GM23338 (cell line): ENCODE data around the gene PKD2. TPM values are rescaled to one million over a fixed set of nuclear protein-coding genes. Genes with fewer than 3 reads are reported as not detected.

Experiments used
- ATAC-seq: fragments of 200-7000 bp; cut with Tn5 transposase; 3 replicates; pipeline ENCODE4 v1.9.1; 2020
- DNase-seq: peaks from one replicate; pipeline ENCODE4 v3.0.0-alpha.2; 2015; ENCODE audit warnings: low spot score
- H2AFZ ChIP-seq: fragments of 200-600 bp; sonication (generic); 2 replicates; pipeline ENCODE4 v1.8.0; 2016; ENCODE audit warnings: antibody characterized with exemption, mild to moderate bottlenecking, moderate library complexity
- H3F3A ChIP-seq: fragments of 200-600 bp; sonication (generic); replicated peaks from 2 replicates; pipeline ENCODE4 v1.8.0; 2017; ENCODE audit warnings: antibody characterized with exemption, mixed run types, low read depth
- H3K27ac ChIP-seq: fragments of 200-600 bp; sonication (generic); 2 replicates; pipeline ENCODE4 v1.6.1; 2016; ENCODE audit warnings: low read depth
- H3K27me3 ChIP-seq: fragments of 200-600 bp; sonication (generic); 2 replicates; pipeline ENCODE4 v1.8.0; 2016; ENCODE audit warnings: mild to moderate bottlenecking, mixed run types, moderate library complexity; ENCODE audit not compliant: insufficient read depth
- H3K36me3 ChIP-seq: fragments of 200-600 bp; sonication (generic); 2 replicates; pipeline ENCODE4 v1.8.0; 2016; ENCODE audit warnings: mild to moderate bottlenecking; ENCODE audit not compliant: insufficient read depth
- H3K4me1 ChIP-seq: fragments of 200-600 bp; sonication (generic); 2 replicates; pipeline ENCODE4 v1.8.0; 2016; ENCODE audit warnings: mild to moderate bottlenecking, moderate library complexity; ENCODE audit not compliant: insufficient read depth
- H3K4me2 ChIP-seq: fragments of 200-600 bp; sonication (generic); 2 replicates; pipeline ENCODE4 v1.7.1; 2017; ENCODE audit warnings: mixed run types
- H3K4me3 ChIP-seq: fragments of 200-600 bp; sonication (generic); 2 replicates; pipeline ENCODE4 v1.6.1; 2016; ENCODE audit warnings: mixed run types
- H3K79me2 ChIP-seq: fragments of 200-600 bp; sonication (generic); replicated peaks from 2 replicates; pipeline ENCODE4 v1.8.0; 2017; ENCODE audit warnings: mild to moderate bottlenecking; ENCODE audit not compliant: insufficient read depth
- H3K9me2 ChIP-seq: fragments of 200-600 bp; sonication (generic); 2 replicates; pipeline ENCODE4 v1.8.0; 2017; ENCODE audit not compliant: insufficient read depth
- H4K20me1 ChIP-seq: fragments of 200-600 bp; sonication (generic); replicated peaks from 2 replicates; pipeline ENCODE4 v1.8.0; 2017; ENCODE audit warnings: mild to moderate bottlenecking; ENCODE audit not compliant: insufficient read depth
- H3K27ac Mint-ChIP-seq: 2 replicates; pipeline ENCODE4 v1.8.0; 2020; ENCODE audit warnings: inconsistent platforms, mild to moderate bottlenecking, moderate library complexity, mixed read lengths
- H3K27me3 Mint-ChIP-seq: 3 replicates; pipeline ENCODE4 v1.8.0; 2022; ENCODE audit warnings: low read depth, mild to moderate bottlenecking, moderate library complexity, mixed read lengths, inconsistent platforms; ENCODE audit not compliant: insufficient read depth, poor library complexity
- H3K36me3 Mint-ChIP-seq: 3 replicates; pipeline ENCODE4 v1.8.0; 2021; ENCODE audit warnings: low read depth, mild to moderate bottlenecking, inconsistent platforms, moderate library complexity, mixed read lengths
- H3K4me1 Mint-ChIP-seq: 3 replicates; pipeline ENCODE4 v1.8.0; 2020; ENCODE audit warnings: mild to moderate bottlenecking, inconsistent platforms, mixed read lengths
- H3K4me3 Mint-ChIP-seq: 3 replicates; pipeline ENCODE4 v1.8.0; 2021; ENCODE audit warnings: moderate library complexity, mild to moderate bottlenecking, inconsistent platforms, mixed read lengths
- H3K9me3 Mint-ChIP-seq: 3 replicates; pipeline ENCODE4 v1.8.0; 2020; ENCODE audit warnings: moderate library complexity, mild to moderate bottlenecking, inconsistent platforms, mixed read lengths
- CREB1 ChIP-seq: fragments of 250-450 bp; sonication (Bioruptor Pico); IDR thresholded peaks from 2 replicates; pipeline ENCODE4 v1.5.0; 2020; ENCODE audit warnings: low read depth, mild to moderate bottlenecking, moderate library complexity
- EZH2 ChIP-seq: fragments of 200-600 bp; sonication (generic); IDR thresholded peaks from one replicate; pipeline ENCODE4 v1.8.0; 2017; ENCODE audit warnings: antibody characterized with exemption, mild to moderate bottlenecking, low read depth; ENCODE audit not compliant: unreplicated experiment
- EZH2phosphoT487 ChIP-seq: fragments of 200-600 bp; sonication (generic); IDR thresholded peaks from one replicate; pipeline ENCODE4 v1.8.1; 2018; ENCODE audit warnings: antibody characterized with exemption; ENCODE audit not compliant: unreplicated experiment
- NANOG ChIP-seq: IDR thresholded peaks from 2 replicates; pipeline ENCODE4 v1.6.1; 2016; ENCODE audit warnings: antibody characterized with exemption, borderline replicate concordance
- POLR2AphosphoS5 ChIP-seq: IDR thresholded peaks from 2 replicates; pipeline ENCODE4 v1.6.1; 2016; ENCODE audit warnings: antibody characterized with exemption, low read depth
- STAT1 ChIP-seq: IDR thresholded peaks from one replicate; pipeline ENCODE4 v1.6.1; 2016; ENCODE audit warnings: antibody characterized with exemption; ENCODE audit not compliant: unreplicated experiment
- ZNF114 ChIP-seq: fragments of 250-450 bp; sonication (Bioruptor Pico); IDR thresholded peaks from 2 replicates; pipeline ENCODE4 v1.5.0; 2020; ENCODE audit warnings: mild to moderate bottlenecking, moderate library complexity
- ZNF331 ChIP-seq: fragments of 250-450 bp; sonication (Bioruptor Pico); IDR thresholded peaks from 2 replicates; pipeline ENCODE4 v1.5.0; 2020; ENCODE audit warnings: low read depth, mild to moderate bottlenecking, moderate library complexity
- polyA plus RNA-seq: library from polyadenylated mRNA; unstranded; fragments of >200 nt; fragmentation: Nextera tagmentation; extraction: Ambion mirVana; gene quantifications from 2 replicates; pipeline ENCODE4 v1.2.1, GENCODE V29; 2016
- total RNA-seq: library from RNA; depleted of rRNA; stranded (reverse); fragments of >200 nt; shearing (Covaris generic); gene quantifications from 2 replicates; pipeline ENCODE4 v1.2.3, GENCODE V29; 2014
- TF ChIP-seq, protein P1 (sequence below), 2 experiments: fragments of 200-600 bp in 1 of 2; sonication (generic) in 1 of 2; conservative IDR thresholded peaks; 2 replicates each; pipeline versions ENCODE4 v1.5.1 to v1.6.1; 2016 to 2017; ENCODE audit warnings: antibody characterized with exemption in 2 of 2, low read depth in 2 of 2, mild to moderate bottlenecking in 2 of 2, moderate library complexity in 1 of 2
- TF ChIP-seq, protein P2 (sequence below): IDR thresholded peaks from one replicate; pipeline ENCODE4 v1.6.1; 2018; ENCODE audit warnings: antibody characterized with exemption; ENCODE audit not compliant: unreplicated experiment
- TF ChIP-seq, protein P3 (sequence below): IDR thresholded peaks from 2 replicates; pipeline ENCODE4 v1.6.1; 2016; ENCODE audit warnings: antibody characterized with exemption
- TF ChIP-seq, protein P4 (sequence below): fragments of 250-450 bp; sonication (Bioruptor Pico); IDR thresholded peaks from 2 replicates; pipeline ENCODE4 v1.5.0; 2020; ENCODE audit warnings: mild to moderate bottlenecking, moderate library complexity

PKD2 gene
- total and polyA plus RNA-seq, 2 experiments from 2014 or later, result 17.9 to 45.3 TPM

DNA sequence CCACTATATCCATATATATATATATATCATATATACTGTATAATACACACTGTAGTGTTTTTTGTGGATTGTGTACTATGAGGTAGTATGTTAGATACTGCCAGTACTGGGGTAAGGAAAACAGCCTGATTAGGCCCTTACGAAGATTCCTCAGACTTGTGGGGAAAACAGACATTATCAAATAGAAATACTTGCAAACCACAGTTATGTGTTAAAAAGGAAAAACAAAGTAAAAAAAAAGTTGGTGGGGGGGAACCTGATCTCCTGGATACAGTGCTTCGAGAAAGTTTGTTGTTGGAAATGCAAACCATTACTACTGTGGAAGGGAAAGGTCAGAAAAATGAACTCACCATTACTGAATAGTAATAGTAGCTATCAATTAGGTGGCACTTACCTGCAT lies 53.0 kb downstream of the PKD2 start:
- no peaks in the 10 kb centered on the region for H3K4me1 Mint-ChIP-seq
- TF ChIP-seq, protein P1, sequence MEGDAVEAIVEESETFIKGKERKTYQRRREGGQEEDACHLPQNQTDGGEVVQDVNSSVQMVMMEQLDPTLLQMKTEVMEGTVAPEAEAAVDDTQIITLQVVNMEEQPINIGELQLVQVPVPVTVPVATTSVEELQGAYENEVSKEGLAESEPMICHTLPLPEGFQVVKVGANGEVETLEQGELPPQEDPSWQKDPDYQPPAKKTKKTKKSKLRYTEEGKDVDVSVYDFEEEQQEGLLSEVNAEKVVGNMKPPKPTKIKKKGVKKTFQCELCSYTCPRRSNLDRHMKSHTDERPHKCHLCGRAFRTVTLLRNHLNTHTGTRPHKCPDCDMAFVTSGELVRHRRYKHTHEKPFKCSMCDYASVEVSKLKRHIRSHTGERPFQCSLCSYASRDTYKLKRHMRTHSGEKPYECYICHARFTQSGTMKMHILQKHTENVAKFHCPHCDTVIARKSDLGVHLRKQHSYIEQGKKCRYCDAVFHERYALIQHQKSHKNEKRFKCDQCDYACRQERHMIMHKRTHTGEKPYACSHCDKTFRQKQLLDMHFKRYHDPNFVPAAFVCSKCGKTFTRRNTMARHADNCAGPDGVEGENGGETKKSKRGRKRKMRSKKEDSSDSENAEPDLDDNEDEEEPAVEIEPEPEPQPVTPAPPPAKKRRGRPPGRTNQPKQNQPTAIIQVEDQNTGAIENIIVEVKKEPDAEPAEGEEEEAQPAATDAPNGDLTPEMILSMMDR (conservative IDR thresholded peaks at IDR 0.05; ENCODE audit: low read depth in 2 of 2), result no peak
- TF ChIP-seq, protein P2, sequence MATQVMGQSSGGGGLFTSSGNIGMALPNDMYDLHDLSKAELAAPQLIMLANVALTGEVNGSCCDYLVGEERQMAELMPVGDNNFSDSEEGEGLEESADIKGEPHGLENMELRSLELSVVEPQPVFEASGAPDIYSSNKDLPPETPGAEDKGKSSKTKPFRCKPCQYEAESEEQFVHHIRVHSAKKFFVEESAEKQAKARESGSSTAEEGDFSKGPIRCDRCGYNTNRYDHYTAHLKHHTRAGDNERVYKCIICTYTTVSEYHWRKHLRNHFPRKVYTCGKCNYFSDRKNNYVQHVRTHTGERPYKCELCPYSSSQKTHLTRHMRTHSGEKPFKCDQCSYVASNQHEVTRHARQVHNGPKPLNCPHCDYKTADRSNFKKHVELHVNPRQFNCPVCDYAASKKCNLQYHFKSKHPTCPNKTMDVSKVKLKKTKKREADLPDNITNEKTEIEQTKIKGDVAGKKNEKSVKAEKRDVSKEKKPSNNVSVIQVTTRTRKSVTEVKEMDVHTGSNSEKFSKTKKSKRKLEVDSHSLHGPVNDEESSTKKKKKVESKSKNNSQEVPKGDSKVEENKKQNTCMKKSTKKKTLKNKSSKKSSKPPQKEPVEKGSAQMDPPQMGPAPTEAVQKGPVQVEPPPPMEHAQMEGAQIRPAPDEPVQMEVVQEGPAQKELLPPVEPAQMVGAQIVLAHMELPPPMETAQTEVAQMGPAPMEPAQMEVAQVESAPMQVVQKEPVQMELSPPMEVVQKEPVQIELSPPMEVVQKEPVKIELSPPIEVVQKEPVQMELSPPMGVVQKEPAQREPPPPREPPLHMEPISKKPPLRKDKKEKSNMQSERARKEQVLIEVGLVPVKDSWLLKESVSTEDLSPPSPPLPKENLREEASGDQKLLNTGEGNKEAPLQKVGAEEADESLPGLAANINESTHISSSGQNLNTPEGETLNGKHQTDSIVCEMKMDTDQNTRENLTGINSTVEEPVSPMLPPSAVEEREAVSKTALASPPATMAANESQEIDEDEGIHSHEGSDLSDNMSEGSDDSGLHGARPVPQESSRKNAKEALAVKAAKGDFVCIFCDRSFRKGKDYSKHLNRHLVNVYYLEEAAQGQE, result no peak
- no peak for TF ChIP-seq EZH2
- no peak for TF ChIP-seq EZH2phosphoT487
- TF ChIP-seq CREB1, result no peak
- TF ChIP-seq NANOG, result no peak
- no peak for TF ChIP-seq POLR2AphosphoS5
- TF ChIP-seq ZNF331, result no peak
- TF ChIP-seq STAT1, result no peak
- TF ChIP-seq, protein P3, sequence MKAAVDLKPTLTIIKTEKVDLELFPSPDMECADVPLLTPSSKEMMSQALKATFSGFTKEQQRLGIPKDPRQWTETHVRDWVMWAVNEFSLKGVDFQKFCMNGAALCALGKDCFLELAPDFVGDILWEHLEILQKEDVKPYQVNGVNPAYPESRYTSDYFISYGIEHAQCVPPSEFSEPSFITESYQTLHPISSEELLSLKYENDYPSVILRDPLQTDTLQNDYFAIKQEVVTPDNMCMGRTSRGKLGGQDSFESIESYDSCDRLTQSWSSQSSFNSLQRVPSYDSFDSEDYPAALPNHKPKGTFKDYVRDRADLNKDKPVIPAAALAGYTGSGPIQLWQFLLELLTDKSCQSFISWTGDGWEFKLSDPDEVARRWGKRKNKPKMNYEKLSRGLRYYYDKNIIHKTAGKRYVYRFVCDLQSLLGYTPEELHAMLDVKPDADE, result no peak
- no peak for TF ChIP-seq ZNF114 (CRISPR knock-in tag)
- TF ChIP-seq, protein P4, sequence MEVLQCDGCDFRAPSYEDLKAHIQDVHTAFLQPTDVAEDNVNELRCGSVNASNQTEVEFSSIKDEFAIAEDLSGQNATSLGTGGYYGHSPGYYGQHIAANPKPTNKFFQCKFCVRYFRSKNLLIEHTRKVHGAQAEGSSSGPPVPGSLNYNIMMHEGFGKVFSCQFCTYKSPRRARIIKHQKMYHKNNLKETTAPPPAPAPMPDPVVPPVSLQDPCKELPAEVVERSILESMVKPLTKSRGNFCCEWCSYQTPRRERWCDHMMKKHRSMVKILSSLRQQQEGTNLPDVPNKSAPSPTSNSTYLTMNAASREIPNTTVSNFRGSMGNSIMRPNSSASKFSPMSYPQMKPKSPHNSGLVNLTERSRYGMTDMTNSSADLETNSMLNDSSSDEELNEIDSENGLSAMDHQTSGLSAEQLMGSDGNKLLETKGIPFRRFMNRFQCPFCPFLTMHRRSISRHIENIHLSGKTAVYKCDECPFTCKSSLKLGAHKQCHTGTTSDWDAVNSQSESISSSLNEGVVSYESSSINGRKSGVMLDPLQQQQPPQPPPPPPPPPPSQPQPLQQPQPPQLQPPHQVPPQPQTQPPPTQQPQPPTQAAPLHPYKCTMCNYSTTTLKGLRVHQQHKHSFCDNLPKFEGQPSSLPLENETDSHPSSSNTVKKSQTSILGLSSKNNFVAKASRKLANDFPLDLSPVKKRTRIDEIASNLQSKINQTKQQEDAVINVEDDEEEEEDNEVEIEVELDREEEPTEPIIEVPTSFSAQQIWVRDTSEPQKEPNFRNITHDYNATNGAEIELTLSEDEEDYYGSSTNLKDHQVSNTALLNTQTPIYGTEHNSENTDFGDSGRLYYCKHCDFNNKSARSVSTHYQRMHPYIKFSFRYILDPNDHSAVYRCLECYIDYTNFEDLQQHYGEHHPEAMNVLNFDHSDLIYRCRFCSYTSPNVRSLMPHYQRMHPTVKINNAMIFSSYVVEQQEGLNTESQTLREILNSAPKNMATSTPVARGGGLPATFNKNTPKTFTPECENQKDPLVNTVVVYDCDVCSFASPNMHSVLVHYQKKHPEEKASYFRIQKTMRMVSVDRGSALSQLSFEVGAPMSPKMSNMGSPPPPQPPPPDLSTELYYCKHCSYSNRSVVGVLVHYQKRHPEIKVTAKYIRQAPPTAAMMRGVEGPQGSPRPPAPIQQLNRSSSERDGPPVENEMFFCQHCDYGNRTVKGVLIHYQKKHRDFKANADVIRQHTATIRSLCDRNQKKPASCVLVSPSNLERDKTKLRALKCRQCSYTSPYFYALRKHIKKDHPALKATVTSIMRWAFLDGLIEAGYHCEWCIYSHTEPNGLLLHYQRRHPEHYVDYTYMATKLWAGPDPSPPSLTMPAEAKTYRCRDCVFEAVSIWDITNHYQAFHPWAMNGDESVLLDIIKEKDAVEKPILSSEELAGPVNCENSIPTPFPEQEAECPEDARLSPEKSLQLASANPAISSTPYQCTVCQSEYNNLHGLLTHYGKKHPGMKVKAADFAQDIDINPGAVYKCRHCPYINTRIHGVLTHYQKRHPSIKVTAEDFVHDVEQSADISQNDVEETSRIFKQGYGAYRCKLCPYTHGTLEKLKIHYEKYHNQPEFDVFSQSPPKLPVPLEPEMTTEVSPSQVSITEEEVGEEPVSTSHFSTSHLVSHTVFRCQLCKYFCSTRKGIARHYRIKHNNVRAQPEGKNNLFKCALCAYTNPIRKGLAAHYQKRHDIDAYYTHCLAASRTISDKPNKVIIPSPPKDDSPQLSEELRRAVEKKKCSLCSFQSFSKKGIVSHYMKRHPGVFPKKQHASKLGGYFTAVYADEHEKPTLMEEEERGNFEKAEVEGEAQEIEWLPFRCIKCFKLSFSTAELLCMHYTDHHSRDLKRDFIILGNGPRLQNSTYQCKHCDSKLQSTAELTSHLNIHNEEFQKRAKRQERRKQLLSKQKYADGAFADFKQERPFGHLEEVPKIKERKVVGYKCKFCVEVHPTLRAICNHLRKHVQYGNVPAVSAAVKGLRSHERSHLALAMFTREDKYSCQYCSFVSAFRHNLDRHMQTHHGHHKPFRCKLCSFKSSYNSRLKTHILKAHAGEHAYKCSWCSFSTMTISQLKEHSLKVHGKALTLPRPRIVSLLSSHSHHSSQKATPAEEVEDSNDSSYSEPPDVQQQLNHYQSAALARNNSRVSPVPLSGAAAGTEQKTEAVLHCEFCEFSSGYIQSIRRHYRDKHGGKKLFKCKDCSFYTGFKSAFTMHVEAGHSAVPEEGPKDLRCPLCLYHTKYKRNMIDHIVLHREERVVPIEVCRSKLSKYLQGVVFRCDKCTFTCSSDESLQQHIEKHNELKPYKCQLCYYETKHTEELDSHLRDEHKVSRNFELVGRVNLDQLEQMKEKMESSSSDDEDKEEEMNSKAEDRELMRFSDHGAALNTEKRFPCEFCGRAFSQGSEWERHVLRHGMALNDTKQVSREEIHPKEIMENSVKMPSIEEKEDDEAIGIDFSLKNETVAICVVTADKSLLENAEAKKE, result no peak
- ATAC-seq (no peak), DNase-seq (no peak)
- H3K4me3 Mint-ChIP-seq, result no peak overlapping the region
- H4K20me1 ChIP-seq, result no peaks in the 10 kb centered on the region
- no peaks in the 10 kb centered on the region for H3K4me1 ChIP-seq
- H3K4me3 ChIP-seq, result no peak overlapping the region
- no peaks in the 10 kb centered on the region for H3K27me3 ChIP-seq
- no peaks in the 10 kb centered on the region for H3K9me2 ChIP-seq
- H3K36me3 Mint-ChIP-seq, result peaks cover 59% of the 10 kb centered on the region
- no peaks in the 10 kb centered on the region for H3K79me2 ChIP-seq
- no peak overlapping the region for H3K27ac ChIP-seq
- no peak overlapping the region for H3K27ac Mint-ChIP-seq
- H3F3A ChIP-seq, result no peaks in the 10 kb centered on the region
- H3K4me2 ChIP-seq, result no peak overlapping the region
- H3K36me3 ChIP-seq, result peaks cover 44% of the 10 kb centered on the region
- no peaks in the 10 kb centered on the region for H3K9me3 Mint-ChIP-seq
- H3K27me3 Mint-ChIP-seq, result peaks cover 4% of the 10 kb centered on the region
- H2AFZ ChIP-seq, result no peak overlapping the region
